Measurements from ENCODE around the gene ERC2.

GRCh38 chr3:55662683-55663082 lies 805.6 kb downstream of the ERC2 start:
- TF ChIP-seq GATAD1 (CRISPR knock-in tag; IDR thresholded peaks at IDR 0.05) (no peak), HOXA9 (CRISPR knock-in tag; IDR thresholded peaks at IDR 0.05; ENCODE audit: borderline replicate concordance) (no peak)
